Left lung (tissue), 10 donors: ENCODE data around the gene FBXL12. TPM values are rescaled to one million over a fixed set of nuclear protein-coding genes. Genes with fewer than 3 reads are reported as not detected.

Experiments used
- ATAC-seq: fragments of 200-7000 bp; cut with Tn5 transposase; one replicate; pipeline ENCODE4 v1.9.1; 2020; ENCODE audit warnings: moderate library complexity
- DNase-seq, 4 donors: peaks; one replicate each; pipeline ENCODE4 v3.0.0-alpha.2; 2013 to 2020
- H3K27ac ChIP-seq, 2 donors: fragments of 200-600 bp; sonication (generic) in 1 of 2; one replicate each; pipeline versions ENCODE4 v1.5.0 to v1.8.0; 2020 to 2021
- H3K27me3 ChIP-seq, 2 donors: fragments of 200-600 bp; sonication (generic) in 1 of 2; one replicate each; pipeline versions ENCODE4 v1.5.0 to v1.8.0; 2020 to 2021
- H3K36me3 ChIP-seq, 2 donors: fragments of 200-600 bp; sonication (generic) in 1 of 2; one replicate each; pipeline versions ENCODE4 v1.5.0 to v1.8.0; 2020 to 2021
- H3K4me1 ChIP-seq, 2 donors: fragments of 200-600 bp; one replicate each; pipeline ENCODE4 v1.8.0; 2021
- H3K4me3 ChIP-seq, 2 donors: fragments of 200-600 bp; sonication (generic) in 1 of 2; one replicate each; pipeline versions ENCODE4 v1.5.0 to v1.8.0; 2020 to 2021; ENCODE audit warnings: mild to moderate bottlenecking in 1 of 2
- H3K9me3 ChIP-seq, 2 donors: fragments of 200-600 bp; sonication (generic) in 1 of 2; one replicate each; pipeline versions ENCODE4 v1.5.0 to v1.8.0; 2020 to 2021
- intact Hi-C, 2 donors: fragments of 100-400 bp; cut with DNase I; formaldehyde crosslinking; loops; one replicate each; pipeline versions ENCODE4 v1.11.2 to v1.14.2; 2022
- polyA plus RNA-seq, 6 donors: library from polyadenylated mRNA; unstranded; fragments of 120-200 nt; gene quantifications; one replicate each; pipeline ENCODE4 v1.2.1, GENCODE V29; 2013; ENCODE audit not compliant: insufficient read length in 6 of 6
- total RNA-seq, 2 donors: library from RNA; stranded (reverse); fragmentation: NEBNext Ultra II Directional; extraction: Animal tissue kit (Norgen Biotek cat#: 25700); gene quantifications; one replicate each; pipeline ENCODE4 v1.2.1, GENCODE V29; 2021
- TF ChIP-seq, protein P1 (sequence below), 2 donors: fragments of 200-600 bp; sonication (generic) in 1 of 2; IDR thresholded peaks; one replicate each; pipeline versions ENCODE4 v1.5.0 to v1.8.0; 2021; ENCODE audit warnings: antibody characterized with exemption in 2 of 2
- donor health status: DM: no; HTN: yes; CAD: no.
- donor health status: DM: no; HTN: no; CAD: no.

Gene FBXL12
- total and polyA plus RNA-seq, 8 donors = 22.3 to 40.5 (median 33.9) TPM

DNA sequence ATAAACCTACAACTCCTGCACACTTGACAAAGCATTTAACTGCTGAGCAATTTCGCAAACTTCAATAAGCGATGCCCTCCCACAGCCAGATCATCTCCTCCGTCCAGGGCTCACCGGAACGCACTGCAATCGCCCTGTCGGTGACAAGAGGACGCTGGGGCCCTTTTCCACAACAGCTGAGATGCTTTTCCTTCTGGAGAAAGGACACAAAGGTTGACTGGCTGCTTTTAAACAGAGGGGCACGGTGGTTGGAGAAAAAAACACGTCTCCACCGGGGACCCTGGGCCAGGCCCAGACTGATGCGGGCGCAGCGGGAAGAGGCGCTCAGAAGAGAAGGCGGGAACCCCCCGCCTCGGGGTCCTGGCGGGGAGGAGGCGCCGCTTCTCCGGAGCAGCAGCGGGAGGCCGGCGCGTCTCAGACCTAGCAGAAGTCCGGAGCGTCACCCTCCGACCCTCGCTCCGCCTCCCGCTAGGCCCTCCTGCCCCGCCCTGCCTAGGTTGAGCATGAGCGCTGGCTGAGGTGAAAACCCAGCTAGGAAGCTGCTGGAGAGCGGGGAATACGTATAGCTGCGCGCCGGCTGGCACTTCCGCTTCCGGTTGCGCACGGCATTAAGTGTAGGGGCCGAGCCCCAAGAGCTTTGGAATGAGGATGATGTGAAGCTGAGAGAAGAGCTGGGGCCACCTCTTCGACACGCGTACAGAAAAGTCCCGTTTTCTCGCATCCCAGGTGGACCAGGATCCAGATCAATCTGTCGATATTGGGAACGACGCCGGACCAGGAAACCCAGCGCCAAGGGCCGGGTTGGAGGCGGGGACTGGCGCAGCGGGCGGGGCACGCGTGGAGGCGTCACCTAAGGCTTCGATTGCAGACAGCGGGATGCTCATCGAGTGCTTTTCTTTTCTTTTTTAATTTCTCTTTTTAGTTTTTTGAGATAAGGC is 50.4 kb downstream of the FBXL12 start, which contains the start of gene ZNF846:
ZNF846 (minus strand) TSS at position 564 of the 938 bp plus-strand sequence. CDS start 3,788 bp downstream, outside the sequence.
- peaks cover 0 to 11% of the 10 kb centered on the region in 2 donors for H3K36me3 ChIP-seq

More for the DNA sequence above, 50.4 kb downstream of the FBXL12 start, which contains the start of gene ZNF846:
- TF ChIP-seq, protein P1, sequence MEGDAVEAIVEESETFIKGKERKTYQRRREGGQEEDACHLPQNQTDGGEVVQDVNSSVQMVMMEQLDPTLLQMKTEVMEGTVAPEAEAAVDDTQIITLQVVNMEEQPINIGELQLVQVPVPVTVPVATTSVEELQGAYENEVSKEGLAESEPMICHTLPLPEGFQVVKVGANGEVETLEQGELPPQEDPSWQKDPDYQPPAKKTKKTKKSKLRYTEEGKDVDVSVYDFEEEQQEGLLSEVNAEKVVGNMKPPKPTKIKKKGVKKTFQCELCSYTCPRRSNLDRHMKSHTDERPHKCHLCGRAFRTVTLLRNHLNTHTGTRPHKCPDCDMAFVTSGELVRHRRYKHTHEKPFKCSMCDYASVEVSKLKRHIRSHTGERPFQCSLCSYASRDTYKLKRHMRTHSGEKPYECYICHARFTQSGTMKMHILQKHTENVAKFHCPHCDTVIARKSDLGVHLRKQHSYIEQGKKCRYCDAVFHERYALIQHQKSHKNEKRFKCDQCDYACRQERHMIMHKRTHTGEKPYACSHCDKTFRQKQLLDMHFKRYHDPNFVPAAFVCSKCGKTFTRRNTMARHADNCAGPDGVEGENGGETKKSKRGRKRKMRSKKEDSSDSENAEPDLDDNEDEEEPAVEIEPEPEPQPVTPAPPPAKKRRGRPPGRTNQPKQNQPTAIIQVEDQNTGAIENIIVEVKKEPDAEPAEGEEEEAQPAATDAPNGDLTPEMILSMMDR (IDR thresholded peaks at IDR 0.05) = no peak
- peaks cover 0 to 15% of the 10 kb centered on the region in 2 donors for H3K9me3 ChIP-seq
- intact Hi-C loops = no loop called here
- DNase-seq (peak; percentile 97 to 98 (median 97)), ATAC-seq (peak; percentile 100)
- H3K27ac ChIP-seq = peak within 1 kb of the TSS; percentile 96 to 97
- H3K4me3 ChIP-seq = peak within 1 kb of the TSS; percentile 58 to 72
- H3K27me3 ChIP-seq = no peaks in the 10 kb centered on the region
- peaks cover 11 to 19% of the 10 kb centered on the region in 2 donors for H3K4me1 ChIP-seq

Other genes with a start within 250 kb of the FBXL12 start
- 10 to 100 TPM; 24.4 to 34.1 TPM for gene ZNF121, start 234.6 kb downstream of the FBXL12 start, total RNA-seq
- 10 to 100 TPM; 22.4 to 37.3 (median 27.7) TPM for gene ZNF121, start 234.6 kb downstream of the FBXL12 start, polyA plus RNA-seq
- 10 to 100 TPM; 40.1 to 43.9 TPM for gene ZNF561, start 197.8 kb downstream of the FBXL12 start, total RNA-seq
- gene ZNF561, start 197.8 kb downstream of the FBXL12 start, polyA plus RNA-seq = 10 to 100 TPM; 53.3 to 73.4 (median 63.1) TPM
- gene ZNF562, start 144.0 kb downstream of the FBXL12 start, total RNA-seq = 10 to 100 TPM; 33.7 to 36.4 TPM
- 10 to 100 TPM; 25.4 to 27.8 (median 27.3) TPM for gene ZNF562, start 144.0 kb downstream of the FBXL12 start, polyA plus RNA-seq
- gene ZNF846, start 50.3 kb downstream of the FBXL12 start, total RNA-seq = 10 to 100 TPM; 13.2 to 13.3 TPM
- 10 to 100 TPM; 32.2 to 46.2 (median 39.5) TPM for gene ZNF846, start 50.3 kb downstream of the FBXL12 start, polyA plus RNA-seq
- gene UBL5, start 8.8 kb upstream of the FBXL12 start, total RNA-seq = 100 to 1,000 TPM; 260 to 301 TPM
- gene UBL5, start 8.8 kb upstream of the FBXL12 start, polyA plus RNA-seq = 100 to 1,000 TPM; 220 to 251 (median 235) TPM
- 10 to 100 TPM; 57.5 to 67.2 TPM for gene PIN1, start 16.2 kb upstream of the FBXL12 start, total RNA-seq
- gene PIN1, start 16.2 kb upstream of the FBXL12 start, polyA plus RNA-seq = 10 to 100 TPM; 43.1 to 62.6 (median 52.6) TPM
- gene OLFM2, start 117.4 kb upstream of the FBXL12 start, total RNA-seq = 10 to 100 TPM in 1 of 2 donors, 1 to 10 TPM in 1; 7.6 to 10.4 TPM
- gene OLFM2, start 117.4 kb upstream of the FBXL12 start, polyA plus RNA-seq = 10 to 100 TPM; 25.1 to 33.9 (median 29.8) TPM
- 10 to 100 TPM; 15.9 to 21.9 TPM for gene COL5A3, start 191.4 kb upstream of the FBXL12 start, total RNA-seq
- 1 to 10 TPM; 4.5 to 8.0 (median 5.4) TPM for gene COL5A3, start 191.4 kb upstream of the FBXL12 start, polyA plus RNA-seq
- gene RDH8, start 194.4 kb upstream of the FBXL12 start, total RNA-seq = not detected
- not detected for gene RDH8, start 194.4 kb upstream of the FBXL12 start, polyA plus RNA-seq